Endothelial cell of umbilical vein (primary cell): Measurements from ENCODE around the gene KRT77. TPM values are rescaled to one million over a fixed set of nuclear protein-coding genes. Genes with fewer than 3 reads are reported as not detected.
"Not testable (repeated sequence)": the region's sequence is repeated elsewhere in the genome, so short reads cannot be mapped to it uniquely, and the experiment has no call there.

Source experiments
- BruUV-seq: library from RNA; stranded (reverse); fragments of 400-500 nt; replicated peaks from 2 replicates; lab custom pipeline; 2021; lab: Mats Ljungman, UMichigan
- CTCF ChIA-PET: fragments of 300-600, 350-600 bp; sonication (Branson Sonifier 250); formaldehyde crosslinking; loops from one replicate; lab custom pipeline; 2021; ENCODE audit warnings: antibody characterized with exemption, inconsistent platforms; lab: Charles Lee
- POLR2A ChIA-PET: fragments of 300-600, 350-600 bp; sonication (Branson Sonifier 250); formaldehyde crosslinking; loops from one replicate; lab custom pipeline; 2021; ENCODE audit warnings: antibody characterized with exemption, inconsistent platforms; lab: Charles Lee
- DNase-seq: peaks from one replicate; pipeline ENCODE4 v3.0.0-alpha.2; 2011; ENCODE audit warnings: low read depth, low spot score
- FAIRE-seq: peaks from 2 replicates; lab custom pipeline; 2011; peaks lifted over from hg19 to GRCh38; lab: Jason Lieb, UNC
- H2AFZ ChIP-seq: 2 replicates; pipeline ENCODE4 v1.6.0; 2012; ENCODE audit warnings: low read depth, low read length, control low read depth, inconsistent platforms
- H3K27ac ChIP-seq: 2 replicates; pipeline ENCODE4 v1.5.1; 2011; ENCODE audit warnings: low read depth, mild to moderate bottlenecking, control low read depth, low read length, moderate library complexity; ENCODE audit not compliant: insufficient read depth
- H3K27me3 ChIP-seq, 2 experiments: 2 replicates each; pipeline versions ENCODE4 v1.6.0 to v1.6.1; 2011; ENCODE audit warnings: low read length in 2 of 2, mixed read lengths in 1 of 2; ENCODE audit not compliant: control insufficient read depth in 2 of 2, insufficient read depth in 2 of 2
- H3K36me3 ChIP-seq, 2 experiments: 2 replicates in 1 of 2; 3 replicates in 1 of 2; pipeline ENCODE4 v1.5.1; 2011; ENCODE audit warnings: low read length in 2 of 2, mild to moderate bottlenecking in 1 of 2, moderate library complexity in 1 of 2; ENCODE audit not compliant: control insufficient read depth in 2 of 2, insufficient read depth in 2 of 2; ENCODE audit errors: extremely low read depth in 1 of 2
- H3K4me1 ChIP-seq: 3 replicates; pipeline ENCODE4 v1.5.1; 2011; ENCODE audit warnings: mild to moderate bottlenecking, low read length; ENCODE audit not compliant: control insufficient read depth, insufficient read depth; ENCODE audit errors: extremely low read depth
- H3K4me2 ChIP-seq: 2 replicates; pipeline ENCODE4 v1.6.1; 2011; ENCODE audit warnings: low read length, control low read depth, mixed read lengths; ENCODE audit not compliant: insufficient read depth
- H3K4me3 ChIP-seq, 3 experiments: fragments of 200-600 bp in 1 of 3; sonication (generic), shearing (Covaris generic) in 1 of 3; replicated peaks in 1 of 3; 2 replicates each; pipeline ENCODE4 v1.5.1; 2011 to 2016; ENCODE audit warnings: control low read depth in 3 of 3, low read length in 3 of 3, mild to moderate bottlenecking in 2 of 3, inconsistent platforms in 1 of 3, low read depth in 1 of 3, moderate library complexity in 1 of 3; ENCODE audit not compliant: insufficient read depth in 1 of 3
- H3K79me2 ChIP-seq: 2 replicates; pipeline ENCODE4 v1.6.0; 2012; ENCODE audit warnings: low read length, inconsistent platforms; ENCODE audit not compliant: control insufficient read depth, insufficient read depth
- H3K9ac ChIP-seq: replicated peaks from 2 replicates; pipeline ENCODE3; 2011; ENCODE audit warnings: low read length, control low read depth; ENCODE audit not compliant: insufficient read depth; ENCODE audit errors: extremely low read depth
- H3K9me1 ChIP-seq: replicated peaks from 3 replicates; pipeline ENCODE4 v1.6.0; 2011; ENCODE audit warnings: mild to moderate bottlenecking, low read length; ENCODE audit not compliant: control insufficient read depth, insufficient read depth; ENCODE audit errors: extremely low read depth
- H3K9me3 ChIP-seq: replicated peaks from 2 replicates; pipeline ENCODE4 v1.5.1; 2012; ENCODE audit warnings: low read length, inconsistent platforms; ENCODE audit not compliant: control insufficient read depth, insufficient read depth
- H4K20me1 ChIP-seq: replicated peaks from 2 replicates; pipeline ENCODE3; 2011; ENCODE audit warnings: mild to moderate bottlenecking, low read length; ENCODE audit not compliant: control insufficient read depth, insufficient read depth; ENCODE audit errors: extremely low read depth
- EZH2 ChIP-seq: IDR thresholded peaks from 2 replicates; pipeline ENCODE4 v1.6.1; 2012; ENCODE audit warnings: borderline replicate concordance, low read depth, mild to moderate bottlenecking, moderate library complexity, low read length, inconsistent platforms; ENCODE audit not compliant: severe bottlenecking
- FOS ChIP-seq: IDR thresholded peaks from 2 replicates; pipeline ENCODE4 v1.6.1; 2011; ENCODE audit warnings: mild to moderate bottlenecking, low read length, moderate library complexity, borderline replicate concordance; ENCODE audit not compliant: insufficient read depth
- GATA2 ChIP-seq: IDR thresholded peaks from 2 replicates; pipeline ENCODE4 v1.7.0; 2011; ENCODE audit warnings: low read depth, mild to moderate bottlenecking, moderate library complexity, mixed read lengths, low read length; ENCODE audit not compliant: insufficient read length, insufficient read depth
- JUN ChIP-seq: IDR thresholded peaks from 2 replicates; pipeline ENCODE4 v1.6.1; 2011; ENCODE audit warnings: borderline replicate concordance, low read depth; ENCODE audit not compliant: insufficient read length, insufficient read depth
- MYC ChIP-seq: IDR thresholded peaks from one replicate; pipeline ENCODE4 v1.6.1; 2011; ENCODE audit warnings: mild to moderate bottlenecking, low read depth, low read length
- POLR2A ChIP-seq: IDR thresholded peaks from 2 replicates; pipeline ENCODE4 v1.6.1; 2012; ENCODE audit warnings: low read depth, mild to moderate bottlenecking, control low read depth, low read length
- POLR2AphosphoS5 ChIP-seq: IDR thresholded peaks from 2 replicates; pipeline ENCODE4 v1.6.1; 2012; ENCODE audit warnings: low read depth, mild to moderate bottlenecking, control low read depth, low read length, moderate library complexity; ENCODE audit not compliant: insufficient read depth
- dilution Hi-C: fragments of 300-500 bp; cut with MboI; formaldehyde crosslinking; loops from one replicate; pipeline ENCODE4 v1.15.0; 2019; ENCODE audit warnings: low sequenced_read_pairs; ENCODE audit not compliant: extremely low pct_ligation_motif_present
- intact Hi-C: fragments of 100-400 bp; cut with micrococcal nuclease; formaldehyde crosslinking; loops from one replicate; pipeline ENCODE4 v1.10.0; 2022
- polyA plus RNA-seq, 4 experiments: library from polyadenylated mRNA; depleted of rRNA in 3 of 4; stranded (reverse) in 3 of 4; unstranded in 1 of 4; fragments of >200 nt; gene quantifications; 2 replicates each; pipeline versions ENCODE4 v1.2.1 to v1.2.3, GENCODE V29; 2011 to 2012; ENCODE audit warnings: missing spikeins in 1 of 4
- total RNA-seq: library from RNA; stranded (reverse); gene quantifications from 2 replicates; pipeline ENCODE4 v1.2.3, GENCODE V29; 2021
- TF ChIP-seq, protein P1 (sequence below): IDR thresholded peaks from 2 replicates; pipeline ENCODE4 v1.6.1; 2011; ENCODE audit not compliant: insufficient read depth, insufficient read length
- TF ChIP-seq, protein P2 (sequence below), 2 donors: IDR thresholded peaks; 1 replicate in 1 of 2; 2 replicates in 1 of 2; pipeline ENCODE4 v1.5.1; 2011; ENCODE audit warnings: low read length in 2 of 2, mild to moderate bottlenecking in 2 of 2, moderate library complexity in 2 of 2, control low read depth in 1 of 2, inconsistent platforms in 1 of 2, low read depth in 1 of 2; ENCODE audit not compliant: insufficient read depth in 1 of 2; ENCODE audit errors: extremely low read depth in 1 of 2

KRT77 gene
- total and polyA plus RNA-seq, 2 donors (not counting 3 experiments of a cell fraction or from before 2014, with no cell fraction given), result not detected

DNA sequence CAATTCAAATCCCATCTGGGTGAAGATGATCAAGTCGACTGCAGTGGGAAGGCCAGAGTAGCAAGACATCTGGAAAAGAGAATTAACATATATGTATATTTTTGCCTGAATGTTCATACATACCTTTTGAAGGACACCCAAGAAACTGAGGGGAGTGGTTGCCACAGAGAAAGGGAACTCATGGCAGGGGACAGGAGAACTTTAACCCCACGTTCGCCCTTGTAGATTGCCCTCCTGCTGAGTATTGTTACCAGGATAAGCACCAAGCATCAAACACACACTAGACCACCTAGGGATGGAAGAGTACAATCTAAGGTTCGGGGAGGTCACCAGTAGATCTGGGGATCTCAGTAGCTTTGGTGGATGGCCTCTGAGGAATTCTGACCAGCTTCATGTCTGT, 32.8 kb downstream of the KRT77 start:
- dilution Hi-C loops (no loop called here), intact Hi-C loops (no loop called here)
- no peaks in the 10 kb centered on the region for H3K9me3 ChIP-seq
- DNase-seq (no peak), FAIRE-seq (no peak)
- no peaks in the 10 kb centered on the region for H3K9me1 ChIP-seq
- H3K4me2 ChIP-seq, result no peak overlapping the region
- H3K4me1 ChIP-seq, result no peaks in the 10 kb centered on the region
- CTCF ChIA-PET, result no interaction called here
- H4K20me1 ChIP-seq, result no peaks in the 10 kb centered on the region
- H3K27me3 ChIP-seq, result peaks cover 0 to 3% of the 10 kb centered on the region in 2 experiments
- no peak overlapping the region for H3K27ac ChIP-seq
- H3K36me3 ChIP-seq, result no peaks in the 10 kb centered on the region
- POLR2A ChIA-PET, result no interaction called here
- H2AFZ ChIP-seq, result no peak overlapping the region
- H3K9ac ChIP-seq, result no peak overlapping the region
- TF ChIP-seq, protein P1, sequence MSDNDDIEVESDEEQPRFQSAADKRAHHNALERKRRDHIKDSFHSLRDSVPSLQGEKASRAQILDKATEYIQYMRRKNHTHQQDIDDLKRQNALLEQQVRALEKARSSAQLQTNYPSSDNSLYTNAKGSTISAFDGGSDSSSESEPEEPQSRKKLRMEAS, result no peak
- TF ChIP-seq, protein P2, sequence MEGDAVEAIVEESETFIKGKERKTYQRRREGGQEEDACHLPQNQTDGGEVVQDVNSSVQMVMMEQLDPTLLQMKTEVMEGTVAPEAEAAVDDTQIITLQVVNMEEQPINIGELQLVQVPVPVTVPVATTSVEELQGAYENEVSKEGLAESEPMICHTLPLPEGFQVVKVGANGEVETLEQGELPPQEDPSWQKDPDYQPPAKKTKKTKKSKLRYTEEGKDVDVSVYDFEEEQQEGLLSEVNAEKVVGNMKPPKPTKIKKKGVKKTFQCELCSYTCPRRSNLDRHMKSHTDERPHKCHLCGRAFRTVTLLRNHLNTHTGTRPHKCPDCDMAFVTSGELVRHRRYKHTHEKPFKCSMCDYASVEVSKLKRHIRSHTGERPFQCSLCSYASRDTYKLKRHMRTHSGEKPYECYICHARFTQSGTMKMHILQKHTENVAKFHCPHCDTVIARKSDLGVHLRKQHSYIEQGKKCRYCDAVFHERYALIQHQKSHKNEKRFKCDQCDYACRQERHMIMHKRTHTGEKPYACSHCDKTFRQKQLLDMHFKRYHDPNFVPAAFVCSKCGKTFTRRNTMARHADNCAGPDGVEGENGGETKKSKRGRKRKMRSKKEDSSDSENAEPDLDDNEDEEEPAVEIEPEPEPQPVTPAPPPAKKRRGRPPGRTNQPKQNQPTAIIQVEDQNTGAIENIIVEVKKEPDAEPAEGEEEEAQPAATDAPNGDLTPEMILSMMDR (IDR thresholded peaks at IDR 0.05; ENCODE audit: extremely low read depth in 1 of 2, insufficient read depth in 1 of 2, low read depth in 1 of 2, low read length in 2 of 2), result no peak
- TF ChIP-seq POLR2A, result no peak
- no peak for TF ChIP-seq JUN
- TF ChIP-seq FOS, result no peak
- TF ChIP-seq GATA2, result no peak
- TF ChIP-seq MYC, result no peak
- TF ChIP-seq EZH2, result no peak
- no peak for TF ChIP-seq POLR2AphosphoS5
- BruUV-seq, result no TSS peak
- no peak overlapping the region for H3K4me3 ChIP-seq
- no peaks in the 10 kb centered on the region for H3K79me2 ChIP-seq

DNA sequence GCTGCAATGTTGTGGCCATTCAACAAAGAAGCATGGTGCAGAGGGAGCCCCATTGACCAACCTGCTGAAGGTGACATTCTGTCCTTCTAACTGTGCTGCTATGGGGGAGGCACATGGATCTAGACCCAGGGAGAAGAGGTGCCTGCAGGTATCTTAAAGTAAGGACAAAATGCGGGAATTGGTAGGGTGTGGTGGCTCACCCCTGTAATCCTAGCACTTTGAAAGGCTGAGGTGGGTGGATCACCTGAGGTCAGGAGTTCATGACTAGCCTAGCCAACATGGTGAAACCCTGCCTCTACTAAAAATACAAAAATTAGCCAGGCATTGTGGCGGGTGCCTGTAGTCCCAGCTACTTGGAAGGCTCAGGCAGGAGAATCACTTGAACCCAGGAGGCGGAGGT, 33.4 kb downstream of the KRT77 start:
- dilution Hi-C loops, H3K27ac ChIP-seq, BruUV-seq, H3K4me1 ChIP-seq, H3K9ac ChIP-seq, DNase-seq, POLR2A ChIA-PET, H3K4me2 ChIP-seq, CTCF ChIA-PET, FAIRE-seq, H3K79me2 ChIP-seq, H2AFZ ChIP-seq, H3K27me3 ChIP-seq, H3K4me3 ChIP-seq, intact Hi-C loops, H3K9me3 ChIP-seq, H3K9me1 ChIP-seq, H4K20me1 ChIP-seq, H3K36me3 ChIP-seq: not testable (repeated sequence)
